Neural cell (in vitro differentiated cells): Measurements from ENCODE around the gene TRIB2. TPM values are rescaled to one million over a fixed set of nuclear protein-coding genes. Genes with fewer than 3 reads are reported as not detected.

ENCODE experiments used
- H2AFZ ChIP-seq: fragments of 200-600, 300-800 bp; sonication (generic), shearing (Covaris generic); 2 replicates; pipeline ENCODE4 v1.6.0; 2014; ENCODE audit warnings: low read depth, mild to moderate bottlenecking, antibody characterized with exemption, low read length, moderate library complexity
- H3F3A ChIP-seq: fragments of 200-600 bp; shearing (Covaris generic); 2 replicates; pipeline ENCODE4 v1.6.1; 2016; ENCODE audit warnings: mild to moderate bottlenecking, moderate library complexity, mixed read lengths, antibody characterized with exemption, low read length; ENCODE audit not compliant: insufficient read depth, poor library complexity, severe bottlenecking
- H3K27ac ChIP-seq: fragments of 200-600, 300-800 bp; sonication (generic), shearing (Covaris generic); 2 replicates; pipeline ENCODE4 v1.5.1; 2014; ENCODE audit warnings: mild to moderate bottlenecking, low read length, moderate library complexity
- H3K27me3 ChIP-seq: fragments of 300-800, 200-600 bp; sonication (generic), shearing (Covaris generic); 2 replicates; pipeline ENCODE4 v1.6.0; 2014; ENCODE audit warnings: mild to moderate bottlenecking, low read depth, low read length, moderate library complexity; ENCODE audit not compliant: insufficient read depth
- H3K36me3 ChIP-seq: fragments of 300-800, 200-600 bp; sonication (generic), shearing (Covaris generic); 2 replicates; pipeline ENCODE4 v1.5.1; 2014; ENCODE audit warnings: mild to moderate bottlenecking, antibody characterized with exemption, low read length, moderate library complexity; ENCODE audit not compliant: insufficient read depth
- H3K4me2 ChIP-seq: fragments of 300-800, 200-600 bp; sonication (generic), shearing (Covaris generic); 2 replicates; pipeline ENCODE4 v1.6.0; 2014; ENCODE audit warnings: mild to moderate bottlenecking, low read length
- H3K4me3 ChIP-seq: fragments of 300-800, 200-600 bp; sonication (generic), shearing (Covaris generic); 2 replicates; pipeline ENCODE4 v1.5.1; 2014; ENCODE audit warnings: mild to moderate bottlenecking, low read length, moderate library complexity
- H3K79me2 ChIP-seq: fragments of 200-600 bp; shearing (Covaris generic); replicated peaks from 2 replicates; pipeline ENCODE4 v1.6.0; 2014; ENCODE audit warnings: mild to moderate bottlenecking, low read length, moderate library complexity; ENCODE audit not compliant: insufficient read depth
- H3K9ac ChIP-seq: fragments of 300-800, 200-600 bp; sonication (generic), shearing (Covaris generic); 2 replicates; pipeline ENCODE4 v1.6.1; 2016; ENCODE audit warnings: mild to moderate bottlenecking, low read length, mixed read lengths
- H3K9me2 ChIP-seq: fragments of 200-600 bp; shearing (Covaris generic); 2 replicates; pipeline ENCODE4 v1.6.1; 2016; ENCODE audit warnings: mild to moderate bottlenecking, low read length, mixed read lengths; ENCODE audit not compliant: insufficient read depth
- H3K9me3 ChIP-seq: fragments of 200-600, 300-800 bp; sonication (generic), shearing (Covaris generic); 2 replicates; pipeline ENCODE4 v1.6.1; 2016; ENCODE audit warnings: mild to moderate bottlenecking, mixed run types, low read length, moderate library complexity, mixed read lengths
- H4K20me1 ChIP-seq: fragments of 200-600 bp; shearing (Covaris generic); 2 replicates; pipeline ENCODE4 v1.6.1; 2016; ENCODE audit warnings: mild to moderate bottlenecking, mixed run types; ENCODE audit not compliant: insufficient read depth
- CTCF ChIP-seq: fragments of 450-650 bp; IDR thresholded peaks from 2 replicates; pipeline ENCODE4 v1.5.1; 2014; ENCODE audit warnings: antibody characterized with exemption, mild to moderate bottlenecking, moderate library complexity; ENCODE audit not compliant: poor library complexity, severe bottlenecking
- EP300 ChIP-seq: fragments of 450-650 bp; conservative IDR thresholded peaks from 2 replicates; pipeline ENCODE4 v1.6.1; 2014; ENCODE audit warnings: antibody characterized with exemption, mild to moderate bottlenecking, moderate library complexity; ENCODE audit not compliant: poor library complexity, severe bottlenecking
- EZH2 ChIP-seq: fragments of 200-600, 300-800 bp; shearing (Covaris generic), sonication (generic); IDR thresholded peaks from 2 replicates; pipeline ENCODE4 v1.6.1; 2014; ENCODE audit warnings: antibody characterized with exemption, low read length, borderline replicate concordance, mild to moderate bottlenecking; ENCODE audit not compliant: insufficient read depth, poor library complexity, severe bottlenecking
- MXI1 ChIP-seq: fragments of 450-650 bp; conservative IDR thresholded peaks from 2 replicates; pipeline ENCODE4 v1.6.1; 2014; ENCODE audit warnings: antibody characterized with exemption, mild to moderate bottlenecking; ENCODE audit not compliant: poor library complexity, severe bottlenecking
- POLR2AphosphoS5 ChIP-seq: IDR thresholded peaks from 2 replicates; pipeline ENCODE4 v1.6.1; 2012
- RAD21 ChIP-seq: fragments of 450-650 bp; conservative IDR thresholded peaks from 2 replicates; pipeline ENCODE4 v1.6.1; 2014; ENCODE audit warnings: antibody characterized with exemption, mild to moderate bottlenecking, moderate library complexity
- REST ChIP-seq: IDR thresholded peaks from 2 replicates; pipeline ENCODE4 v1.6.1; 2012; ENCODE audit warnings: borderline replicate concordance
- SMC3 ChIP-seq: fragments of 450-650 bp; conservative IDR thresholded peaks from 2 replicates; pipeline ENCODE4 v1.6.1; 2014; ENCODE audit warnings: antibody characterized with exemption, mild to moderate bottlenecking, moderate library complexity; ENCODE audit not compliant: poor library complexity
- TAF1 ChIP-seq: IDR thresholded peaks from 2 replicates; pipeline ENCODE4 v1.6.1; 2012; ENCODE audit warnings: low read depth
- polyA plus RNA-seq: library from polyadenylated mRNA; depleted of rRNA; stranded (reverse); fragments of >200 nt; gene quantifications from 2 replicates; pipeline ENCODE4 v1.2.3, GENCODE V29; 2014

Gene TRIB2
- polyA plus RNA-seq, 1 donor from 2014 or later = 123 TPM

- Histone ChIP-seq H2AFZ (no peak overlapping the region), H3K9ac (peak overlapping the region; percentile 93), H3K36me3 (peaks cover 24% of the 10 kb centered on the region), H3K9me2 (no peaks in the 10 kb centered on the region), H3K4me3 (peak overlapping the region; percentile 95), H3K27me3 (no peaks in the 10 kb centered on the region), H3K4me2 (peak overlapping the region; percentile 92), H3F3A (peaks cover 6% of the 10 kb centered on the region), H3K9me3 (no peaks in the 10 kb centered on the region), H4K20me1 (no peaks in the 10 kb centered on the region), H3K27ac (peak overlapping the region; percentile 14), H3K79me2 (peaks cover 95% of the 10 kb centered on the region)
- no peak for TF ChIP-seq MXI1
- no peak for TF ChIP-seq CTCF
- no peak for TF ChIP-seq SMC3
- no peak for TF ChIP-seq EZH2
- TF ChIP-seq TAF1 = no peak
- no peak for TF ChIP-seq RAD21
- no peak for TF ChIP-seq REST
- no peak for TF ChIP-seq EP300
- no peak for TF ChIP-seq POLR2AphosphoS5
These were observed 5.1 kb downstream of the TRIB2 start for GRCh38 chr2:12721566-12722446.

DNA sequence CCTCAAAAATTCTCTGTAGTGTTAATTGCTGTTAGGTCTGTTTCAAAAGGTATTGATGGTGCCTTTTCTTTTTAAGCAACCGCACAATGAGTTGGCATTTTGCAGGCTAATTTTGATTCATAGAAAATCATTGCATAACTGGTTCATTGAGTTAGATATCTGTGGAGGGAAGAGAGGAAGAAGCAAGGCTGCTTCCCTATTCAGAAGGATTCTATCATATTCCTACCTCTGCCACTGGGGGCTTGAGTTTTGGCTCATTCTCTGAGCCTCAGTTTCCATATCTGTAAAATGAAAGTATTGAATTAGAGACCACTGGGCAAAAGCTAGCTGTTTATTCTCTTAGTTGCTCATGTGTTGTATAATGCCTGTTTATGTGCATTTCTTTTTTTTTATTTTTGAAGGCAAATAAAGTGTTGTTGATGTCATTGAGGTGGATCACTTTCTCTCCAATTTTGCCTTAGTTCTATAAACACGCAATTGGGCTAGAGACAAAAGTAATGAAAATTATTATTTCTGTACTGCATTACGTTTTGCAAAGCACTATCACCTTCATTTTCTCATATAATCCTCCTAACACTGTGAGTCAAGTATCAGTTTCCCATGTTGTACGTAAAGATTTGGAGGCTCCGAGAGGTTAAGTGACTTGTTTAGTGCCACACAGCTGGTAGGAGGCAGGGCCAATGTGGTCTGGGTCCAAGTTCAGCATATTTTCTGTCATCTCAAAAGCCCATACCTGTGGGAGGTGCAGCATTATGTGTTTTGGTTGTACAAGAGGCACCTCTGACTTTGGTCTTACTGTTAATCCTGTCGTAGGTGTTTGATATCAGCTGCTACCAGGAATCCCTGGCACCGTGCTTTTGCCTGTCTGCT, 5.9 kb downstream of the TRIB2 start:
- Histone ChIP-seq H3K4me3 (peak overlapping the region; percentile 95), H3K36me3 (peaks cover 25% of the 10 kb centered on the region), H3K4me2 (peak overlapping the region; percentile 92), H3K9ac (no peak overlapping the region), H2AFZ (no peak overlapping the region), H3K79me2 (peaks cover 99% of the 10 kb centered on the region), H3K27me3 (no peaks in the 10 kb centered on the region), H3K9me3 (no peaks in the 10 kb centered on the region), H3K9me2 (no peaks in the 10 kb centered on the region), H3K27ac (peak overlapping the region; percentile 14), H4K20me1 (no peaks in the 10 kb centered on the region), H3F3A (peaks cover 6% of the 10 kb centered on the region)
- TF ChIP-seq CTCF (peak; percentile 37), EZH2 (no peak), POLR2AphosphoS5 (no peak)
